Erythroblast (primary cell): ENCODE data around the gene MDK.

Experiments
- GATA1 ChIP-seq: IDR thresholded peaks from 2 replicates; pipeline ENCODE4 v1.6.1; 2011; ENCODE audit warnings: low read depth, mild to moderate bottlenecking, control low read depth, low read length, moderate library complexity
- POLR2A ChIP-seq: IDR thresholded peaks from 2 replicates; pipeline ENCODE4 v1.6.1; 2011; ENCODE audit warnings: mild to moderate bottlenecking, low read length

DNA sequence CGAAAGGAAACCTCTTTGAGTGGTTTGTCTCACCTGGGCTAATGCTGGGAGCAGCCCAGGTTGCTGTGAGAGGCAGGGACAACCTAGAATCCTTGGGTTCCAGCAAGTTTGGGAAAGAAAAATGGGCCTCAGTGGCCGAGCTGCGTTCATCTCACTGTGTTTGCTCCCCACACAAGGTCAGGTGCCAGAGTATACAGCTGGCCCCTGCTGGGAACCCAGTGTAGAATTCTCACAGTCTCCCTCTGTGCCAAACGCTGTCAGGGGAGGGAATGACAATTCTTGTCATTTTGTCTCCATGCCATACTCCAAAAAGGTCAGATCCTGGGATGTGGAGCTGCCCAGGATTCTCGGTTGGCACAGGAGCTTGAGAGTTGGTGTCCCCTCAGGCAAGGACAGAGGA is 29.9 kb upstream of the MDK start:
- TF ChIP-seq POLR2A (no peak), GATA1 (no peak)
